ENCODE results near the gene SLC22A2.

DNA sequence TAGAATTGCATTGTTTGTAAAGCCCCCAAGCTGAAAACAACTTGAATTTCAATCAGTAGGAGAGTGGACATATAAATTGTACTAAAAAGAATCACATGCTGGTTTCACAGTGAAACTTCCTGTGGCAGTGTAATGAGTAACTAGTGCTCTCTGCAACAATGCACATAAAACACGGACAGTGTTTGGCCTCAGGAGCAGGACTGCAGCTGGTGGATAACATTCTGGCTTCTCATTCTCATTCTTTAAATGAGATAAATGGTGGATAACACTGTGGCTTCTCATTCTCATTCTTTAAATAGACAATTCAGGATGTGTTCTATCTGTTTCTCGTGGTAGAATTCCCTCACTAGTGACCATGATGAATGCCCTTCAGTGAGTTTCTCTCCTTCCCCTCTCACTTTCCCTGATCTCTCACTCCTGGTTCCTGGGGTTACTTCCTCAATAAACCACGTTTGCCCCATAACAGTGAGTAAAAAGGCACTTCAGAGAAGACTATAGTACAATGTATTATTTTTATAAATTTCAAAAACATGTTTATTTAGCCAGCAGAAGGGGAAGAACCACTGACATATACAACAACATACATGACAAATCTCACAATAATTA, 59.9 kb downstream of the SLC22A2 start:
- TF ChIP-seq CTCF (IDR thresholded peaks at IDR 0.05; ENCODE audit: insufficient read depth, low read depth, low read length) (no peak), EZH2 (IDR thresholded peaks at IDR 0.05; ENCODE audit: insufficient read depth, low read length) (no peak)

Data from astrocyte (in vitro differentiated cells and primary cell).